NAMALWA (cell line): ENCODE data around the gene EFNA1.

Experiments
- DNase-seq: peaks from one replicate; pipeline ENCODE4 v3.0.0-alpha.2; 2015; ENCODE audit warnings: low spot score

The EFNA1 gene

DNA sequence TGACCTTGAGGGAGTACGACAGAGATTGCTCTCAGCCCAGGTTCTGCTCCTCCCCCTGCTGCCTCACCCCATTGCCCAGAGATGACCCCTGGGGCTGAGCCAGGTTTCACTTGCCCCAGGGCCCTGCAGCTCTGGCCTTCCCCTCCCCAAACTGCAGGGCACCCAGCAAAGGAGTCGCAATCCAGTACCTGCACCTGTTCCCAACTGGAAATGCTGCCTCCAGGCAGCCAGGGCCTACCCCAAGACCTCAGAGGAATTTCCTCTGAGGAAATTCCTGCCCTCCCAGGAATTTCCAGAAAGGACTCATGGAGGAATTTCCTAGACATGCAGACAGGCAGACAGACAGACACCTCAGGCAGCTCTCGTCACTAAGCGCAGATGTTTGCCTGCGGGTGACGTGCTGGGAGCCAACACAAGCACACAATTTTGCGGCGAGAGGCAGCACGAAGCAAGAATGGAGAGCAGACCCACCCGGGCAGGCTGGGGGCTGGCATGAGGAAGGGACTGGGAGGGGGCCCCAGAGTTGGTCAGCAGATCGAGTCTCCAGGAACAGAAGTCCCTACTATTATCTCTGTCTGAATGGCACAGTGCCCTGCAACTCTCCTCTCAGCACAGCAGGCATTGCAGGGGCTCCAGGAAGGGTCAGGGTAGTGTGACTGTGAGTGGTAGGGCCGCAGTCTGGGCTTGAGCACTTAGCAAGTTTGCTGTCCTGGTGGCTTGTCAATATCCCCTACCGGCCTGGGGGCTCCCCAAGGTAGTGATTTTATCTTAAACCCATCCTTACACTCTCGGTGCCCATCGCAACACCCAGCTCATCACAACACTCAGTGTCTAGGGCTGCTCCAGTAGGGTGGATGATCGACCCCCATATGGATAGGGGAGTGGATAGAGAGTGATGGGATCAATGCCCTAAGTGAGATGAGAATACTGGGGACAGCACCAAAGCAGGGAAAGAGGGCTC is 2.9 kb upstream of the EFNA1 start:
- no peak for DNase-seq

DNA sequence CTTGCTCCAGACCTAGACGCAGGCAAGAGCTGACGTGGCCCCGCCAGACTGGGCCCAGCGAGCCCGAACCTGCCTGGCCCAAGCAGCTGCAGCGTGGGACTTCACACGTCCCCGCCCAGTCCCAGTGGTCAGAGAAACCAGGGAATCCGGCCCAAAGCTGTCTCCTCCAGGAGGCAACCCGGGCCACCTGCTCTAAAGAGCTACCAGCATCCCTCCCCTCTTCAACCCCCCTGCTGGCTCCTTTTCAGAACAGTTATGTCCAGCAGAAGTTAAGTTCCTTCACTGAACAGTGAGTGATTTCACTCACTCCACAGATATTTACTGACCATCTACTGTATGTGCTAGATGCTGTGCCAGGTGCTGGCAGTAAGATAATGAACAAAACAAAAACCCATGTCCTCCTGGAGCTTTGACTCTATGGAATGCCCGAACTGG is 2.1 kb upstream of the EFNA1 start:
- no peak for DNase-seq

DNA sequence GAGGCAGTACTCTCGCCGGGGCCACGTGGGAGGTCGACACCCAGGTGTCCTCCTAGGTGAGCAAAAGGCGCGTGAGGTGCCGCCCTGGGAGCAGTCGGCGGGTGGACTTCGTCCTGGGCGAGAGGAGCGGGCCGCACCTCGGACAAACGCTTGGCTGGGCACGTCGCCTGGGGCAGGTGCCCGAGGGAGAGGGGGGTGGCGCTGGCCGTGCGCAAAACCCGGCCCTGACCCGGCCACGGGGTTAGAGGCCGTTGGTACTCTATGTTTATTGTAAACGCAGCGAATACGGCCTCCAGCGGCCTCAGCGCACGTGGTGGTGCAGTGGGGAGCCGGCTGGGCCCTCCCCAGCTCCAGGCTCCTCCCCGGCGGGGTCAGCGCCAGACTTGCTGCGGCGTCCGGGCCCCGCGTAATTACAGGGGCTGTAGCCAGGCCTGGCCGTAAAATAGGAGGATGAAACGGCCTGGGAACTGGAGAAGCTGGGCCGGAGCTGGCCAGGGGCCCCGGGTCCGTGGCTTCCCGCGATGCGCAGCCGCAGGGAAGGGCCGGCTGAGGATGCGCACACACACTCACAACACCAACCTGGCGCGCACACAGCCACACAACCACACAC is 1.6 kb upstream of the EFNA1 start:
- no peak for DNase-seq

DNA sequence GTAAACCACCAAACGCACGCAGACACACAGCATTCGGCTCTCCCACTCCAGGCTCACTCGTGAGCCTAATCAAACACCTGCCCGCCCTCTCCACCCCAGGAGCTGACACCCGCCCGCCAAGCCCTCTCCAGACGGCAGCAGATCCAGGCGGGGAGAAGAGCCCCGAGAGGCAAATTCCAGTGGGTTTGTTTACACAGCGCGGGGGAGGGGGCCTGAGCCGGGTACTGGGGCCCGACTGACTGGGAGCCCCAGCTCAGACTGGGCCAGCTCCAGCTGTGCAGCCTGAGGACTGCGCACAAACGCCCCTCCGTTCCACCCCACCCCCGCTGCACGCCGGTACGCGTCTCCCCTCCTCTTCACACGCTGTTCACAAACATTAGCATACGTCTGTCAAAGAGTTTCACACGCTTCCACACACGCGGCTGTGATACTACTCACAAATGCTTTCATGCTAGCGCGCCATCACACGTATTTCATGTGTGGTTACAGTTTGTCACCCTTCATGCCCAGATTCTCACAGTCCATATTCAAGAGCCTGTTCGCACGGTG is 1.0 kb upstream of the EFNA1 start:
- DNase-seq: peak; percentile 60

- DNase-seq: no peak
Measured at GRCh38 chr1:155127967-155128754, 485 bp downstream of the EFNA1 start.

DNA sequence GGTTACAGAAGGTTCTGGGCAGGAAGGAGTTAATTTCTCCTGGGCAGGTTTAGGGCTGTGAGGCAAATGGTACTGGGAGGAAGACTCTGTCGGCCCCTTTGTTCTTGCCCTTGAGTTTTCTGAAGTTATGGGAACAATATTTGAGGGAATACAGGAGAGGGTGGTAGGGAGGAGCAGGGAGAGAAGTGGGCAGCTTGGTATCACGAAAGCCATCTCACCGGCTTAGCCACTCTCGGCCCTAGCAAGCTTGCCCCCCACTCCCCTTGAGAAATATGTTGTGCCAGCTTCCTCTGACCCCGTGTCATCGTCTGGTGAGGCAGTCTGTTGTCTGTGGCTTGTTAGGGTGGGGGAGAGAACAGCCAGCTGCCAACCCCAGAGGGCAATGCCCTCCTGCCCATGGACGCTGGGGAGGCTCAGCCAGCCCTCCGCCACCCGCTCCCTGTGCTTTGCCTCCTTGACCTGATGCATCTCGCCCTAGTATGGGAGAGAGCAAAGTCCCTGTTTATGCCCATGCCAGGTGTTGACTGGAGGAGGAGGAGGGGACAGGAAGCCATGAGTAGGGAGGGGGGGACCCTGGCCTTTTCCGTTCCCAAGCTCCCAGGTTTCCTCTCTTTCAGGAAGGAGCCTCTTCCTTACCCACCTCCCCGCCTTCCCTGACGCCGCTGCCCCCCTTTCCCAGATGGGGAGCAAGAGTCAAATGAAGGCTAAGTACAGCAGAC is 1.2 kb downstream of the EFNA1 start:
- no peak for DNase-seq

- DNase-seq: no peak
Measured at GRCh38 chr1:155130272-155131006, 2.8 kb downstream of the EFNA1 start.

- DNase-seq: no peak
Measured at GRCh38 chr1:155131285-155131684, 3.6 kb downstream of the EFNA1 start.

- DNase-seq: no peak
Measured at GRCh38 chr1:155131856-155132255, 4.2 kb downstream of the EFNA1 start.

DNA sequence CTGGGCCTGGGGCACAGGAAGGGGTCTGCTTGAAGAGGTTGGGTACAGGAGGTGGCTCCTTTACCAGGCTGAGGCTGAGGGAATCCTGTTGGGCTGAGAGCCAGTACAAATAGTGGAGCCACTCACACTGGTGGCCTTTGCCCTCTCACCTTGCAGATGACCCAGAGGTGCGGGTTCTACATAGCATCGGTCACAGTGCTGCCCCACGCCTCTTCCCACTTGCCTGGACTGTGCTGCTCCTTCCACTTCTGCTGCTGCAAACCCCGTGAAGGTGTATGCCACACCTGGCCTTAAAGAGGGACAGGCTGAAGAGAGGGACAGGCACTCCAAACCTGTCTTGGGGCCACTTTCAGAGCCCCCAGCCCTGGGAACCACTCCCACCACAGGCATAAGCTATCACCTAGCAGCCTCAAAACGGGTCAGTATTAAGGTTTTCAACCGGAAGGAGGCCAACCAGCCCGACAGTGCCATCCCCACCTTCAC is 6.2 kb downstream of the EFNA1 start:
- no peak for DNase-seq

GRCh38 chr1:155134322-155134721 is 6.6 kb downstream of the EFNA1 start:
- no peak for DNase-seq

GRCh38 chr1:155134880-155135414 is 7.3 kb downstream of the EFNA1 start:
- no peak for DNase-seq

- DNase-seq: peak; percentile 99
Measured at GRCh38 chr1:155135415-155136028, 7.8 kb downstream of the EFNA1 start, which contains the start of gene SLC50A1. Gene SLC50A1 (plus strand): TSS chr1:155135852. CDS start chr1:155135912, 60 bp downstream.

DNA sequence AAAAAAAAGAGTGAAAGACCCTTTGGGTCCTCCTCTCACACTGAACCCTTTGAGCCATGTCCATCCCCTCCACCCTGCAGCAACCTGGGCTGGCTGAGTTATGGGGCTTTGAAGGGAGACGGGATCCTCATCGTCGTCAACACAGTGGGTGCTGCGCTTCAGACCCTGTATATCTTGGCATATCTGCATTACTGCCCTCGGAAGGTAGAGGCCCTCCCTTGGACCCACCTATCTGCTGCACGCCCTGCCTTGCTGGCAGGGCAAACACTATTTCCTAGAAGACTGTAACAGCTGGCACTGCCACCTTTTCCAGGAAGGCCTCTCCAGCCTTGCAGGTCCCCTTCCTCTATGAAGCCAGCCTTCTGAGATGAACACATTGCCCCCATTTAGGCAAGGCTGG is 9.1 kb downstream of the EFNA1 start:
- peak; percentile 68 for DNase-seq

DNA sequence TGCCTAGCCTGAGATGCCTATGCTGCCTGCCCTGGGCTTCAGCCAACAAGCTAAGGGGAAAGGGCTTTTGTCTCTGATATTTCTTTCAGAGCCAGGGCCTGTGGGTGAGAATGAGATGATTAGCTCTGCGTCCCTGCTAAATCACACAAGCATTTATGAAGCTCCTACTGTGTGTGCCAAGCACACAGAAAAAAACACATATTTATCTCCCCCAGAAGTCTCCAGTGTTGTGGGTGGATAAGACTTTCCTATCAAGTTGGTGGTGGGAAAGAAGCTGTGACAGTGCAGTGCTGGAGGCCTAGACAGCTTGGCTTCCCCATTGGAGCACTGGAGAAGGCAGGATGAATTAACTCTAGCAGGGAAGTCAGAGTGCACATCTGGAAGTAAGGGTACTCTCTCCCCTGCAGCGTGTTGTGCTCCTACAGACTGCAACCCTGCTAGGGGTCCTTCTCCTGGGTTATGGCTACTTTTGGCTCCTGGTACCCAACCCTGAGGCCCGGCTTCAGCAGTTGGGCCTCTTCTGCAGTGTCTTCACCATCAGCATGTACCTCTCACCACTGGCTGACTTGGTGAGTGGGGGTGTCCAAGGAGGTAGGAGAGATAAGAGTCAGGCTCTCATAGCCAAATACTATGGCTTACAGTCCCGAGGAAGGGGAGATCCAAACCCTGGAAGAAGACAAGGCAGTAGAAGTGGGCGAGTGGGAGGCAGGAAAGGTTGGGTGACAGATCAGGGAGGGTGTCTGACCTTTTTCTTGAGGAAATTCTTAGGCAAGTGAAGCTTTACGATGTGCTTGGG is 9.7 kb downstream of the EFNA1 start:
- DNase-seq: no peak

GRCh38 chr1:155139895-155140629 is 12.4 kb downstream of the EFNA1 start, which contains the start of gene DPM3:
Gene DPM3 (minus strand): TSS chr1:155140531. CDS start chr1:155140240, 291 bp downstream.
- DNase-seq: peak; percentile 97

- DNase-seq: no peak
Measured at GRCh38 chr1:155140630-155140953, 12.9 kb downstream of the EFNA1 start.

- no peak for DNase-seq
Measured at GRCh38 chr1:155141749-155142148, 14.1 kb downstream of the EFNA1 start.
